Measurements from ENCODE around the gene CPNE7. TPM values are rescaled to one million over a fixed set of nuclear protein-coding genes. Genes with fewer than 3 reads are reported as not detected.

The CPNE7 gene
- total and polyA plus RNA-seq, 9 of the 15 experiments (the other 6 are each of a cell fraction or from before 2014, with no cell fraction given), result 0.30 to 73.4 (median 32.7) TPM

GRCh38 chr16:89565506-89566372 lies 9.8 kb upstream of the CPNE7 start (continued):
- peak; percentile 58 for TF ChIP-seq HMGN3 (IDR thresholded peaks at IDR 0.05; ENCODE audit: borderline replicate concordance, extremely low read depth, insufficient read length, low read depth, low read length)
- no peak for TF ChIP-seq MEF2A (IDR thresholded peaks at IDR 0.05; ENCODE audit: control insufficient read depth, low read depth, low read length)
- no peak for TF ChIP-seq ZNF707 (CRISPR knock-in tag; conservative IDR thresholded peaks at IDR 0.05)
- TF ChIP-seq ZEB2 (IDR thresholded peaks at IDR 0.05), result no peak
- no peak for TF ChIP-seq ZNF644 (tag; IDR thresholded peaks at IDR 0.05; ENCODE audit: low read depth)
- TF ChIP-seq SRSF1 (IDR thresholded peaks at IDR 0.05; ENCODE audit: low read depth, low read length), result 0 out of 2 replicates have a peak, but pooled peaks have one; percentile 63
- TF ChIP-seq TSHZ1 (CRISPR knock-in tag; IDR thresholded peaks at IDR 0.05), result no peak
- TF ChIP-seq ZBED1 (IDR thresholded peaks at IDR 0.05), result no peak
- no peak for TF ChIP-seq GTF2E2 (tag; IDR thresholded peaks at IDR 0.05)
- no peak for TF ChIP-seq TAF1 (IDR thresholded peaks at IDR 0.05; ENCODE audit: control insufficient read depth, extremely low read depth, insufficient read depth, low read length, severe bottlenecking)
- no peak for TF ChIP-seq KAT8 (IDR thresholded peaks at IDR 0.05; ENCODE audit: low read depth)
- no peak for TF ChIP-seq DEAF1 (CRISPR knock-in tag; IDR thresholded peaks at IDR 0.05)
- no peak for TF ChIP-seq CEBPG (CRISPR knock-in tag; IDR thresholded peaks at IDR 0.05)
- TF ChIP-seq CEBPG (tag; conservative IDR thresholded peaks at IDR 0.05 in 1 of 2, IDR thresholded peaks at IDR 0.05 in 1 of 2), result no peak
- 0 out of 2 replicates have a peak, but pooled peaks have one; percentile 10 for TF ChIP-seq ZNF586 (CRISPR knock-in tag; conservative IDR thresholded peaks at IDR 0.05)
- TF ChIP-seq SIX5 (IDR thresholded peaks at IDR 0.05; ENCODE audit: borderline replicate concordance in 1 of 2, insufficient read depth in 1 of 2, low read depth in 1 of 2, low read length in 2 of 2), result no peak
- no peak for TF ChIP-seq ZNF253 (CRISPR knock-in tag; conservative IDR thresholded peaks at IDR 0.05)
- no peak for TF ChIP-seq THAP7 (CRISPR knock-in tag; IDR thresholded peaks at IDR 0.05)
- TF ChIP-seq FOXK2 (conservative IDR thresholded peaks at IDR 0.05 in 1 of 2, IDR thresholded peaks at IDR 0.05 in 1 of 2; ENCODE audit: low read depth in 2 of 2), result no peak
- no peak for TF ChIP-seq EGR1 (conservative IDR thresholded peaks at IDR 0.05)
- TF ChIP-seq ZNF408 (CRISPR knock-in tag; IDR thresholded peaks at IDR 0.05; ENCODE audit: low read depth), result no peak
- TF ChIP-seq HEY1 (CRISPR knock-in tag; IDR thresholded peaks at IDR 0.05; ENCODE audit: borderline replicate concordance), result no peak
- TF ChIP-seq ZNF75A (CRISPR knock-in tag; IDR thresholded peaks at IDR 0.05), result no peak

Data from K562 (cell line).